HG03064 (cell line): ENCODE measurements around the gene PODN.

Source experiments
- ATAC-seq: cut with Tn5 transposase; IDR thresholded peaks from one replicate; pipeline ENCODE4 v1.9.1; 2021; ENCODE audit warnings: low read depth; ENCODE audit not compliant: unreplicated experiment

PODN gene

DNA sequence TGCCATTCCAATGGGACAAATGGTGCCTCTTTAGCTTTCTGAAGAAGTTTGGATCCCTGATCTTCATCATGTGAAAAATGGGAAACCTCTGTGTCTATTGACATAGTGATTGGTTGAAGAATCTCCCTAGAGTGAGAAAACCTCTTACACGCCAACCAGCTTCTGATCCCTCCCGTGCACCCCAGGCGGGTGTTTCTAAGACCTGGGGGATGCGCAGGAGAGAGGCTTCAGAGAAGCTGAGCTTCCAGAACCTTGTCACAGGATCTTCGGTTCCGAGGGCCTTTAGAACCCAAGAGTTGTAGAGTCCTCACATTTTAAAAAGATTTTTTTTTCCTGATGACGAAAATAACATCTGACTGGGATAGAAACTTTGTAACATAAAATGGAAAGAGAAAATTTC is 11.3 kb downstream of the PODN start:
- no peak for ATAC-seq

DNA sequence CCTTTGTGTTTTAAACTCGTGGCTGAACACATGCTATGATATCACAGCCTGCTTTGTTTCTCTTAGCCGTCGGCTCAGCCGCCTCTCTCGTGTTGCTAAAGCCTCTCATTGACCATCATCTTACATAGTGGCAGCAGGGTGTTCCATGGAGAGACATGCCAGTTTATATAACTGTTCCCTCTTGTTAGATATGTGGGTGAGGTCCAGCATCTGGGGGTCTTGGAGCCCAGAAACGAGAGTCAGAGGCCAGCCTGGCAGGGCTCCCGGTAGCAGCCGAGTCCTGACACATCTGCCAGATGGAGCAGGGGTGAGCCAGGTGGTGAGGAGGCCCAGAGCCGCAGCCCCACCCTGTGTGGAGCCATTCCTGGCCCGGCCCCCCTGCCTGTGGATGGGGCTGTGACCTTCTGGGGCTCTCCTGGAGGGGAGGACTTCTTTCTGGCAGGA is 11.9 kb downstream of the PODN start:
- no peak for ATAC-seq

DNA sequence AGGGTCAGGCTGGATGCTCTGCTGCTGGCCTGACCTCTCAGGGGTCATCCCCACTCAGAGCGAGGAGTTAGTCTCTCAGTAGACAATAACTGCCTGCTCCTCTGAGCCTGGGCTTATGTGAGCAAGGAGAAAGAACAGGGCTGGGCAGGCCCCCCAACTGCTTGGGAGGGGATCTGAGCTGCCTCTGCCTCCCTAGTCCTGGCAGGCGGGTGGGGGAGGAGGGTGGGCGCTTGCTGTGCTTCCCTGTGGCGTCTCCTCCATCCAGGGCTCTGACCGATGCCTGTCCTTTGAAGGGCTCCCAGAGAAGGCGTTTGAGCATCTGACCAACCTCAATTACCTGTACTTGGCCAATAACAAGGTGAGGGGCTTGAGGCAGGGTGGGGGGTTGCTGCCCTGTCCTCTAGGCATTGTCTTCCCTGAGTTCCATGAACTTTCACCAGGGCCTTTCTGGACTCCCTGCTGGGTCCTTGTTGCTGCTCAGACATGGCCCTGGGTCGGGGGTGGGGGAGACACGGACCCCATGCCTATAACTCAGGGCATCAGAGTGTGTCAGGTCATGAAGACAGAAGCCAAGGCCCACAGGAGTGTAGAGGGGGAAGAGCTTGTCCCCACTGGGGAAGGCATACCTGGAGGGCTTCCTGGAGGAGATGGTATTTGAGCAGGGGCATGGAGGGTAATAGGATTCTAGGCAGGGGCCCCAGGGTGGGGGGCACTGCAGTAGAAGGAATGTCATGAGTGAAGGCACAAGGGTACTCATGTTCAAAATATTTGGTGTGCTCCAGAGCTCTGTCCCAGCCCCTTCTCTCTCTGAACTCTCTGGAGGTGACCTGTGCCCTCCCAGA is 12.5 kb downstream of the PODN start:
- no peak for ATAC-seq

DNA sequence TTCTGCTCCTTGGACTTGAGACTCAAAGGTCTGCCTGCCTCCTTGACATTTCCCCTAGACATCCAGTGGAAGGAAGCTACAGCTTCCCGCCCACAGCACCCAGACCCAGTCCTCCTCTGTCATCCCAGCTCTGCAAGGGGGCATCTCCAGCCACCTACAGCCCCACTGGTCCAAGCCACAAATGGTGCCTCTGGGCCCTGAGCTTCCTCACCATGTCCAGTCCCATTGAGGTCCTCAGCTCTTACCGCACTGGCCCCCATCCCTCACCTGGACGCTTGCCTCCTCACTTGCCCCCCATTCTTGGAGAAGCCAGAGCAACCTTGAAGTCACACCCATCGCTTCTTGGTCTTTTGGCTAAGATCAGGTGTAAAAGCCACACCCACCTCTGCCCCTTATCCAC is 13.2 kb downstream of the PODN start:
- ATAC-seq = no peak

DNA sequence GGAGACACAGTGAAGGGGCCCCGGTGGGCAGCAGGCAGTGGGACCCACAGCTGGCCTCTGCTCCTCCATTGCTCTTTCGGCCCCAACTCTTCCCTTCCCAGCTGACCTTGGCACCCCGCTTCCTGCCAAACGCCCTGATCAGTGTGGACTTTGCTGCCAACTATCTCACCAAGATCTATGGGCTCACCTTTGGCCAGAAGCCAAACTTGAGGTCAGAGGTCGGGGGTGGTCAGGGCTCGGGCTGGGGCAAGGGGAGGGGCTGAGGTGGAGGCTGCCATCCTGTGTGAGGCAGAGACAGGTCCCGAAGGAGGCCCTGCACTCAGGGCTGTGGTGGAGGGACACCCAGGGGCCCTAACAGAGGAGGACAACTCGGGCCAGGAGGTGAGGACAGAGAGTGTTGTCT is 13.7 kb downstream of the PODN start:
- no peak for ATAC-seq

DNA sequence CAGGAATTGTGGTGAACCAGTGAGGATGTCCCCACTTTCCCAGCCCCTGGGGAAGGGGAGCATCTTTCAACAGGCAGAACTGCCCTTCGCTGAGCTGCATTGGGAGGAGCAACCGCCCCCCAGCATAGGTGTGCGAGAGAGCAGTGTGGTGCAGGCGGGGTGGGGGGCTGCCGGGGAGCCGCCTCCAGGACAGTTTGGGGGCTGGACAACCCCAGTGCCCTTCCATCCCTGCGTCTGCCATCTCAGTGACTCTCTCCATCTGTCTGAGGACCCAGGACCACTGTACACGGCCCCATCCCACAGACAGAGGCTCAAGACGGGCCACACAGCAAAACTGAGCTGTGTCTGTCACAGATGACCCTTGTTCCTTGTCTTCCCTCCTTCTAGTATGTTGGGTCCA is 14.2 kb downstream of the PODN start:
- no peak for ATAC-seq

DNA sequence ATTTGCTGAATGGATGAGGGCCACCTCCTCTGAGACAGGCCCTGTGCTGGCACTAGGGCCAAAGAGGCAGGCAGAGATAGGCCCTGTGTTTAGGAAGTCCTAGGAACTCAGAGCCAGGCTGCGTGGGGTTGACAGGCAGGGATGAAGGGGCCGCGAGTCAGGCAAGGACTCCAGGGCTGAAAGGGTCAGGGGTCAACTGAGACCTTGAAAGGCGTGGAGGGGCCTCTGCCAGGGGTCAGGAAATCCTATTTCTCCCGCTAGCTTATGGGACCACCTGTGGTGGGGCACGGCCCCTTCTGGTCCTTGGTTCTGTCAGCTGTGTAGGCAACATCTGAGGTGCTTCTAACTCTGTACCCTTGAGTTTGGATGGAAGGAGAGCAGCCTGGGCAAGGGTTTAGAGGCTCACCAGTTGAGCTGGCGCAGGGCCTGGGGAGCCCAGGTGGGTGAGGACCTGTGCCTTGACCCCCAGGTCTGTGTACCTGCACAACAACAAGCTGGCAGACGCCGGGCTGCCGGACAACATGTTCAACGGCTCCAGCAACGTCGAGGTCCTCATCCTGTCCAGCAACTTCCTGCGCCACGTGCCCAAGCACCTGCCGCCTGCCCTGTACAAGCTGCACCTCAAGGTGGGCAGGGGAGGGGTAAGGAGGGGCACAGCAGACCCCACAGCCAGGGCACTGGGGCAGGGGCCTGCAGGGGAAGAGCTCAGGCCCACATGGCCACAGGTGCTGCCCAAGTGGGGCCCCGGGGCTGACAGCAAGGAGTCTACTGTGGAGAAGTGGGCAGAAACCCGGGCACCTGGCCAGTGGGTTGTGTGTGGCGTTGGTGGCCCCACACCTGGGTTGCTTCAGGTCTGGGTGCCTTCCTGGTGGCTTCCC is 14.9 kb downstream of the PODN start:
- no peak for ATAC-seq

DNA sequence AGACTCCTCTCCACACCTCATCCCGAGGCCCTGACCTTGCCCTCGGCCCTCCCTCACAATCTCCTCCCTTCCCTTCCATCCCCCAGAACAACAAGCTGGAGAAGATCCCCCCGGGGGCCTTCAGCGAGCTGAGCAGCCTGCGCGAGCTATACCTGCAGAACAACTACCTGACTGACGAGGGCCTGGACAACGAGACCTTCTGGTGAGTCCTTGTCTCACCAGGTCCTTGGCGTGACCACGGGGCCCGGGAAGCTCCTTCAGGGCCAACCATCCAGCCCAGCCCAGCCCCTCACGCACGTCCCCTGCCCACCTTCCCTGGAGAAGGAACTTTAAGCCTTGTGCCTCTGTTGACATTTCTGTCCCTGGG is 15.6 kb downstream of the PODN start:
- no peak for ATAC-seq

DNA sequence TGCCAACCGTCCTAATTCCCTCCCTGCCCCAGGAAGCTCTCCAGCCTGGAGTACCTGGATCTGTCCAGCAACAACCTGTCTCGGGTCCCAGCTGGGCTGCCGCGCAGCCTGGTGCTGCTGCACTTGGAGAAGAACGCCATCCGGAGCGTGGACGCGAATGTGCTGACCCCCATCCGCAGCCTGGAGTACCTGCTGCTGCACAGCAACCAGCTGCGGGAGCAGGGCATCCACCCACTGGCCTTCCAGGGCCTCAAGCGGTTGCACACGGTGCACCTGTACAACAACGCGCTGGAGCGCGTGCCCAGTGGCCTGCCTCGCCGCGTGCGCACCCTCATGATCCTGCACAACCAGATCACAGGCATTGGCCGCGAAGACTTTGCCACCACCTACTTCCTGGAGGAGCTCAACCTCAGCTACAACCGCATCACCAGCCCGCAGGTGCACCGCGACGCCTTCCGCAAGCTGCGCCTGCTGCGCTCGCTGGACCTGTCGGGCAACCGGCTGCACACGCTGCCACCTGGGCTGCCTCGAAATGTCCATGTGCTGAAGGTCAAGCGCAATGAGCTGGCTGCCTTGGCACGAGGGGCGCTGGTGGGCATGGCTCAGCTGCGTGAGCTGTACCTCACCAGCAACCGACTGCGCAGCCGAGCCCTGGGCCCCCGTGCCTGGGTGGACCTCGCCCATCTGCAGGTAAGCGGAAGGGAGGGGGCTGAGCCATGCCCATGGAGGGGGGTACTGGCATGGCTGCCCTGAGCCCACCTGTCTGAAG is 16.5 kb downstream of the PODN start:
- no peak for ATAC-seq

DNA sequence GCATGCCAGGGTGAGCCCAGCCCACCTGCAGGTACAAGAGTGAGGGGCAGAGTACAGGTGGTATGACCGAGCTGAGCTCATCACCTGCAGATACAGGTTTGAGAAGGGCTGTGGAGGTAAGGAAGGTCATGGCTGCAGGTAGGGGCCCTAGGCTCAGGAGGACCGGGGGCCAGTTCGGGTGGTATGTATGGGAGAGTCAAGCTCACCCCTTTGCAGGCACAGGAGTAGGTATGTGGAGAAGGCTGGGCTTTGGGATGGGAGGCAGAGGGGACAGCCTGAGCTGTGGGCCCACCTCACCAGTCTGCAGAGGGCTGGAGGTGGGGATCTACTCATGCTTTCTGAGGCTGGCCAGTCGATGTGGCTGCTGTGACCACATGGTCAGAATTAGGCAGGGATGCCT is 17.2 kb downstream of the PODN start:
- no peak for ATAC-seq

DNA sequence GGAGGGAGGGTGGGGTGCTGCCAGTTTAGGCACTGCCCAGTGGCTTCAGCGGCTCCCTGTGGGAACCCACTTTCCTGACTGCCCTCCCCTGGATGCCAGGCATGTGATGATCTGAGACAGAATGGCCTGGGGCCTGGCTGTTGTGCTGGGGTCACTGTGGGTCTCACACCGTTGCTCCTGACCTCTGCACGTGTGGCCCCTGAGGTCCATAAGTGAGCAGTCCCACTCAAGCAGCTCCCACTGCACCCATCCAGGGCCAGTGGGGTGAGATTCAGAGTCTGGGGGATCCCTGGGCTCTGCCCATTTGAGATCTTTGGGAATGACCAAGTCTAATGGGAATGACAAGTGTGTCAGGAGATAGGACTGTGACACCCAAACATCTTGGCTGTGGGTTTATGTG is 18.0 kb downstream of the PODN start:
- ATAC-seq = no peak

DNA sequence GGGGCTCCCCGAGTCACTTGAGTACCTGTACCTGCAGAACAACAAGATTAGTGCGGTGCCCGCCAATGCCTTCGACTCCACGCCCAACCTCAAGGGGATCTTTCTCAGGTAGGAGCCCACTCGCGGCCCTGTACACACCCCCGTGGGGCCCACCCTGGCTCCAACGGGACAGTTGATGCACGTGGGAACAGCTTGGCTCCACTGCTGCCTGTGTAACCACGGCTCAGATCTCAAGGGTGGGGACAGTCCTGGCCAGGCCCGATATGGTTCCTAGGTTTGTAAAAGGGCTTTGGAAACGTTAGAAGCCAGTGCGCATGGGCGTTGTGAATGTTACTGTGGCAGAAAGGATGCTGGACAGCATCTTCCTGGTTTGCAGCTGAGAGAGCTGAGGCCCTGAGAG is 18.8 kb downstream of the PODN start:
- no peak for ATAC-seq

DNA sequence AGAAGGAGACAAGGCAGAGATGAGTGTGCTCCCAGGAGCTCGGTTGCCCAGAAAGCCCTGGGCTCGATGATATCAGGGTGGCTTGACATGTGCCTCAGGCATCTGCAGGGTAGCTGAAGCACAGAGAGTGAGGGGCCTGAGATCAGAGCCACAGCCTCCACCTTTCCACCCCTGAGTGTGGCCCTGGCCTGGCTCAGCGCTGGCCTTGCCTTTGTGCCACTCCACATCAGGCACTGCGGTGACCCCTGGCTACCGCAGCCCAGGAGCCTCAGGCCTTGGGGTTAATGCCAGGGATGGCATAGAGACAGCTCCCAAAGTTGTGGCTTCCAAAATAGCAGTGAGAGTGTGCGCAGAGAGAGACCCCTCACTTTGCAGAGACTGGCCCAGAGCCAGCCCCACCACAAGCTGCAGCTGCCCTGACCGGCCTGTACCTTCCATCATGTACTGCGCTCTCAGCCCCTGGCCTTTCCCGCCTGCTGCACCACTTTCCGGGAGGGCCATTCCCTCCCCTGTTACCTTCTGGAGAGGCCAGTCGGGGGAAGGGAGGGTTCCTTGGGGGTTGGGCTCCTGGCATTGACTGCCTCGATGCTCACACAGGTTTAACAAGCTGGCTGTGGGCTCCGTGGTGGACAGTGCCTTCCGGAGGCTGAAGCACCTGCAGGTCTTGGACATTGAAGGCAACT is 19.5 kb downstream of the PODN start:
- ATAC-seq = no peak

DNA sequence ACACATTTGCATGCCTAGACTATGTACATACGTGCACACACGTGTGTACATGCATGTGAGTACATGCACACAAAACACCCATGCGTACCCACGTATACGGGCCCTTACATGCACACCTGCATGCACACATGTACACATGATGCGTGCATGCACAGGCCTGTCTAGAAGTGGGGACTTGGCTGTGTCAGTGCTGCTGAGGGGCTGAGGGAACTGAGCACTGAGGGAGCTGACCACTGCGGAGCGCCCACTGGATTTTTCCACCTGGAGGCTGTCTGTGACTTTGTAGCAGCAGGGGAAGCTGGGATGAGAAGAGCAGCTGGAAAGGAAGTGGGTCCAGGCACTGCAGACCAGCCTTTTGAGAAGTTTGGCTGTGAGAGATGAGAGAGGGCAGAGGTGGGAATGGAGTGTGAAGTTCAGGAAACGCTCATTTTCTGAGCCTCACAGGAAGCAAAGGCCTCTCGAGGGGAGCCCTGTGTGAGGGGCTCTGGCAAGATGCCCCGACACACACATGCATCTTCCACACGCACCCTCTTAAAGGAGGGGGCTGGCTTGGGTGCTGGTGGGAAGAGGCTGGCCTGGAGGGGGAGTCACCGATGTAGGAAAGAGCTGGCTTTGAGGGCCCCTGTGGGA is 20.9 kb downstream of the PODN start:
- no peak for ATAC-seq

DNA sequence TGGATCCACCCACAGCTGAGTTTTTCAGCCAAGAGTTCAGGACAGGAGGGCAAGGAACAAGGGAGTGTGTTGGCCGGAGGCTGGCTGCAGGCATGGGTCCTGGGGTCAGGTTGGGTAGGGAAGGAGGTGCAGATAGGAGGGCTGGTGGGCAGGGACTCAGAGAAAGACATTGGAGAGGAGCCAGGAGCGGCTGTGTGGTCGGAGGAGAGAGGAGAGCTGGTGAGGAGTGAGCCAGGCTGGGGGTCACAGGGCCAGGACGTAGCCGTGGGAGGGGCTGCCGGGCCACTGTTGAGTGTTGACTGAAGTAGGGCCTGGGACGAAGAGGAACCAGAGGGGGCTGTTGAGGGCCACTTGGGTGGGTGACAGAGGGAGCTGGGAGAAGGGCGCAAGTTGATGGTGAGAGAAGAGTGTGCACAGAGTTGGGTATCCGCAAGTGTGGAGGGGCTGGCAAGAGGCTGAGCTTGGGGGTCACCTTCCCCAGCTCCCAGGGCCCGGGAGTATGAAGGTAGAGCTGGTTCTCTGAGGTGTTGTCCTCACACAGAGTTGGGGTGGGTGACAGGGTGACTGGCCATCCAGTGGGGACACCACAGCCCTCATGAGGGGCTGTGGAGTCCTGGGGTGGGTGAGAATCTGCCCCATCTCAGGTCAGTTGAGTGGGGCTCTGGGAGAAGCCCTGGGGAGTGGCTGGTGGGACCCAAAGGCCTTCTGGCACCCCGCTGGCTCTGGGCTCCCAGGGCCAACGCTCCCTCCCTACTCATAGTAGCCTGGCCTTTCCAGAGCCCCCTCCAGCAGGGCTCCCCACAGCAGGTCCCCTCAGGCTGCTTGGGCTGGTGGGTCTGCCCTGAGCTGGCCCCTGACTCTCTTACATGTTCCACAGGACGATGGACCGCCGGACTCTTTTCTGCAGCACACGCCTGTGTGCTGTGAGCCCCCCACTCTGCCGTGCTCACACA is 21.9 kb downstream of the PODN start:
- ATAC-seq = no peak

DNA sequence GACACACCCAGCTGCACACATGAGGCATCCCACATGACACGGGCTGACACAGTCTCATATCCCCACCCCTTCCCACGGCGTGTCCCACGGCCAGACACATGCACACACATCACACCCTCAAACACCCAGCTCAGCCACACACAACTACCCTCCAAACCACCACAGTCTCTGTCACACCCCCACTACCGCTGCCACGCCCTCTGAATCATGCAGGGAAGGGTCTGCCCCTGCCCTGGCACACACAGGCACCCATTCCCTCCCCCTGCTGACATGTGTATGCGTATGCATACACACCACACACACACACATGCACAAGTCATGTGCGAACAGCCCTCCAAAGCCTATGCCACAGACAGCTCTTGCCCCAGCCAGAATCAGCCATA is 22.6 kb downstream of the PODN start:
- ATAC-seq = no peak

DNA sequence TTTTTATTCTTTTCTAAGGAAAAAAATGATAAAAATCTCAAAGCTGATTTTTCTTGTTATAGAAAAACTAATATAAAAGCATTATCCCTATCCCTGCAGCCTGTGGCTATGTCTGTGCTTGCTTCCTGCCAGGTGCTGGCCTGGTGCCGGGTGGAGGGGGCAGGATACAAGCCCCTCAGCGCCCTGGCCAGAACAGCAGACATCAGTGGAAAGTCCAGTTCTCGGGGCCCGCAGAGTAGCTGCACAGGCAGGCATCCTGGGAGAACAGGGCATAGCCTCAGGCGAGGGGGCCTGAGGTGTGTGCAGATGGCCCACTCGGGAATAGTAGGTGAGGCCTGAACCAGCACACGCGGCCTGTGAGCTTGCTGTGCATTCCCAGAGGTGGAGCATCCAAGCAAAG is 23.4 kb downstream of the PODN start:
- no peak for ATAC-seq

DNA sequence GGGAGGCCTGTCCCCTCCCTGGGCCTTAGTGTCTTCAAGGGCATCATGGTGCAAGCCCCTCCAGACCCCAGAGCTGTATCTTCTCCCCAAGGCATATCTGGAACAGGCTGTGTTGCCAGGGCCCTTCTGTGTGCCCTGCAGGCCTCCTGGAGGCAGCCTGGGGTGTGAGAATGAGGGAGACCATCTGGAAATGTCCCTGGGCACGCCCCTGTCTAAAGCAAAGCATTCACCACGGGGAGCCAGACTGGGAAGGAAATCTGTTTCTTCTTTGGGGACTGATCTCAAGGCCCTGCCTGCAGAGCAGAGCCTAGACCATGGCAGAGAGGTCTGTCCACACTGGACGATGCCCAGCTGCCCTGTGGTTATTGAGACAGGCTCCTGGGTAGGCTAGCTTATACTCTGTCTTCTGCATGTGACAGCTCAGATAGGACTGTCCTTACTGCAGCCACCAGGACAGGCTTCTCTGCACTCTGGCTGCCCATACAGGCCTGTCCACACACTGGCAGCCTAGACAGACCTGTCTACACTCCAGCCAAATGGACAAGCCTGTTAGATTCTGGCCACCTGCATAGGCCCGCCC is 24.6 kb downstream of the PODN start:
- ATAC-seq = no peak
